ENCODE measurements around the gene SPINT2. TPM values are rescaled to one million over a fixed set of nuclear protein-coding genes. Genes with fewer than 3 reads are reported as not detected.
A peak's percentile ranks its signal among the peaks of the same experiment; 100 is the strongest.

Gene SPINT2, protein sequence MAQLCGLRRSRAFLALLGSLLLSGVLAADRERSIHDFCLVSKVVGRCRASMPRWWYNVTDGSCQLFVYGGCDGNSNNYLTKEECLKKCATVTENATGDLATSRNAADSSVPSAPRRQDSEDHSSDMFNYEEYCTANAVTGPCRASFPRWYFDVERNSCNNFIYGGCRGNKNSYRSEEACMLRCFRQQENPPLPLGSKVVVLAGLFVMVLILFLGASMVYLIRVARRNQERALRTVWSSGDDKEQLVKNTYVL
- 236 and 378 TPM in 2 replicates for polyA plus RNA-seq
- polyA minus RNA-seq: 121 and 122 TPM in 2 replicates

DNA sequence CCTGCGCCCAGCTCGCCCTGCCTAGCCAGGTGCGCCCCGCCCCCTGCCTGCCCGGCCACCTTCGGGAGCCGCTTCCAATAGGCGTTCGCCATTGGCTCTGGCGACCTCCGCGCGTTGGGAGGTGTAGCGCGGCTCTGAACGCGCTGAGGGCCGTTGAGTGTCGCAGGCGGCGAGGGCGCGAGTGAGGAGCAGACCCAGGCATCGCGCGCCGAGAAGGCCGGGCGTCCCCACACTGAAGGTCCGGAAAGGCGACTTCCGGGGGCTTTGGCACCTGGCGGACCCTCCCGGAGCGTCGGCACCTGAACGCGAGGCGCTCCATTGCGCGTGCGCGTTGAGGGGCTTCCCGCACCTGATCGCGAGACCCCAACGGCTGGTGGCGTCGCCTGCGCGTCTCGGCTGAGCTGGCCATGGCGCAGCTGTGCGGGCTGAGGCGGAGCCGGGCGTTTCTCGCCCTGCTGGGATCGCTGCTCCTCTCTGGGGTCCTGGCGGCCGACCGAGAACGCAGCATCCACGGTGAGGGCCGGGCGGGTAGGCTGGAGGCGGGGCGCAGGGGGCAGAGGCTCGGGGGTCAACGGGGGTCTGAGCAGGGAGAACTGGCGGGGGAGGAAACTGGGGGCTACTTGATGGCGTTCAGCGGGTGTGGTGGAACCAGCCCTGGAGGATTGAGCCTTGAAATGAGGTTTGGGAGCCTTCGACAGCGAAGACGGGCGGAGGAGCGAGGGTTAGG, at the start of gene SPINT2:
Gene SPINT2, plus strand, starts transcription at position 88 of the 727 bp plus-strand sequence. Its CDS starts 320 bp downstream, at position 408.
- H3K36me3 ChIP-seq (ENCODE audit: insufficient read depth, low read length): no peaks in the 10 kb centered on the region
- no peaks in the 10 kb centered on the region for H4K20me1 ChIP-seq (ENCODE audit: insufficient read depth)
- no peaks in the 10 kb centered on the region for H3K9me3 ChIP-seq (ENCODE audit: low read length)
- H3K4me2 ChIP-seq (ENCODE audit: low read length): peak within 1 kb of the TSS; percentile 87
- H3K27ac ChIP-seq (ENCODE audit: low read length): peak within 1 kb of the TSS; percentile 79
- peak within 1 kb of the TSS; percentile 89 for H3K9ac ChIP-seq (ENCODE audit: low read length)
- H3K4me3 ChIP-seq (ENCODE audit: low read length): peak within 1 kb of the TSS; percentile 94
- TF ChIP-seq, protein P1, sequence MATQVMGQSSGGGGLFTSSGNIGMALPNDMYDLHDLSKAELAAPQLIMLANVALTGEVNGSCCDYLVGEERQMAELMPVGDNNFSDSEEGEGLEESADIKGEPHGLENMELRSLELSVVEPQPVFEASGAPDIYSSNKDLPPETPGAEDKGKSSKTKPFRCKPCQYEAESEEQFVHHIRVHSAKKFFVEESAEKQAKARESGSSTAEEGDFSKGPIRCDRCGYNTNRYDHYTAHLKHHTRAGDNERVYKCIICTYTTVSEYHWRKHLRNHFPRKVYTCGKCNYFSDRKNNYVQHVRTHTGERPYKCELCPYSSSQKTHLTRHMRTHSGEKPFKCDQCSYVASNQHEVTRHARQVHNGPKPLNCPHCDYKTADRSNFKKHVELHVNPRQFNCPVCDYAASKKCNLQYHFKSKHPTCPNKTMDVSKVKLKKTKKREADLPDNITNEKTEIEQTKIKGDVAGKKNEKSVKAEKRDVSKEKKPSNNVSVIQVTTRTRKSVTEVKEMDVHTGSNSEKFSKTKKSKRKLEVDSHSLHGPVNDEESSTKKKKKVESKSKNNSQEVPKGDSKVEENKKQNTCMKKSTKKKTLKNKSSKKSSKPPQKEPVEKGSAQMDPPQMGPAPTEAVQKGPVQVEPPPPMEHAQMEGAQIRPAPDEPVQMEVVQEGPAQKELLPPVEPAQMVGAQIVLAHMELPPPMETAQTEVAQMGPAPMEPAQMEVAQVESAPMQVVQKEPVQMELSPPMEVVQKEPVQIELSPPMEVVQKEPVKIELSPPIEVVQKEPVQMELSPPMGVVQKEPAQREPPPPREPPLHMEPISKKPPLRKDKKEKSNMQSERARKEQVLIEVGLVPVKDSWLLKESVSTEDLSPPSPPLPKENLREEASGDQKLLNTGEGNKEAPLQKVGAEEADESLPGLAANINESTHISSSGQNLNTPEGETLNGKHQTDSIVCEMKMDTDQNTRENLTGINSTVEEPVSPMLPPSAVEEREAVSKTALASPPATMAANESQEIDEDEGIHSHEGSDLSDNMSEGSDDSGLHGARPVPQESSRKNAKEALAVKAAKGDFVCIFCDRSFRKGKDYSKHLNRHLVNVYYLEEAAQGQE (IDR thresholded peaks at IDR 0.05; ENCODE audit: borderline replicate concordance): peak; percentile 70
- TF ChIP-seq RAD21 (conservative IDR thresholded peaks at IDR 0.05): peak; percentile 46
- TF ChIP-seq MXI1 (conservative IDR thresholded peaks at IDR 0.05; ENCODE audit: poor library complexity, severe bottlenecking): peak; percentile 70
- TF ChIP-seq TAF1 (IDR thresholded peaks at IDR 0.05; ENCODE audit: low read depth): peak; percentile 81
- no peak for TF ChIP-seq EZH2 (IDR thresholded peaks at IDR 0.05; ENCODE audit: borderline replicate concordance, insufficient read depth, low read length, poor library complexity, severe bottlenecking)
- peak; percentile 55 for TF ChIP-seq EP300 (conservative IDR thresholded peaks at IDR 0.05; ENCODE audit: poor library complexity, severe bottlenecking)
- TF ChIP-seq POLR2AphosphoS5 (IDR thresholded peaks at IDR 0.05): peak; percentile 82
- TF ChIP-seq SMC3 (conservative IDR thresholded peaks at IDR 0.05; ENCODE audit: poor library complexity): peak; percentile 42
- TF ChIP-seq, protein P2, sequence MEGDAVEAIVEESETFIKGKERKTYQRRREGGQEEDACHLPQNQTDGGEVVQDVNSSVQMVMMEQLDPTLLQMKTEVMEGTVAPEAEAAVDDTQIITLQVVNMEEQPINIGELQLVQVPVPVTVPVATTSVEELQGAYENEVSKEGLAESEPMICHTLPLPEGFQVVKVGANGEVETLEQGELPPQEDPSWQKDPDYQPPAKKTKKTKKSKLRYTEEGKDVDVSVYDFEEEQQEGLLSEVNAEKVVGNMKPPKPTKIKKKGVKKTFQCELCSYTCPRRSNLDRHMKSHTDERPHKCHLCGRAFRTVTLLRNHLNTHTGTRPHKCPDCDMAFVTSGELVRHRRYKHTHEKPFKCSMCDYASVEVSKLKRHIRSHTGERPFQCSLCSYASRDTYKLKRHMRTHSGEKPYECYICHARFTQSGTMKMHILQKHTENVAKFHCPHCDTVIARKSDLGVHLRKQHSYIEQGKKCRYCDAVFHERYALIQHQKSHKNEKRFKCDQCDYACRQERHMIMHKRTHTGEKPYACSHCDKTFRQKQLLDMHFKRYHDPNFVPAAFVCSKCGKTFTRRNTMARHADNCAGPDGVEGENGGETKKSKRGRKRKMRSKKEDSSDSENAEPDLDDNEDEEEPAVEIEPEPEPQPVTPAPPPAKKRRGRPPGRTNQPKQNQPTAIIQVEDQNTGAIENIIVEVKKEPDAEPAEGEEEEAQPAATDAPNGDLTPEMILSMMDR (IDR thresholded peaks at IDR 0.05; ENCODE audit: poor library complexity, severe bottlenecking): no peak
- peak within 1 kb of the TSS; percentile 83 for H2AFZ ChIP-seq (ENCODE audit: low read depth, low read length)
- H3F3A ChIP-seq (ENCODE audit: insufficient read depth, low read length, poor library complexity, severe bottlenecking): no peaks in the 10 kb centered on the region
- H3K27me3 ChIP-seq (ENCODE audit: insufficient read depth, low read depth, low read length): no peaks in the 10 kb centered on the region
- no peaks in the 10 kb centered on the region for H3K9me2 ChIP-seq (ENCODE audit: insufficient read depth, low read length)
- H3K79me2 ChIP-seq (replicated peaks; ENCODE audit: insufficient read depth, low read length): no peaks in the 10 kb centered on the region

DNA sequence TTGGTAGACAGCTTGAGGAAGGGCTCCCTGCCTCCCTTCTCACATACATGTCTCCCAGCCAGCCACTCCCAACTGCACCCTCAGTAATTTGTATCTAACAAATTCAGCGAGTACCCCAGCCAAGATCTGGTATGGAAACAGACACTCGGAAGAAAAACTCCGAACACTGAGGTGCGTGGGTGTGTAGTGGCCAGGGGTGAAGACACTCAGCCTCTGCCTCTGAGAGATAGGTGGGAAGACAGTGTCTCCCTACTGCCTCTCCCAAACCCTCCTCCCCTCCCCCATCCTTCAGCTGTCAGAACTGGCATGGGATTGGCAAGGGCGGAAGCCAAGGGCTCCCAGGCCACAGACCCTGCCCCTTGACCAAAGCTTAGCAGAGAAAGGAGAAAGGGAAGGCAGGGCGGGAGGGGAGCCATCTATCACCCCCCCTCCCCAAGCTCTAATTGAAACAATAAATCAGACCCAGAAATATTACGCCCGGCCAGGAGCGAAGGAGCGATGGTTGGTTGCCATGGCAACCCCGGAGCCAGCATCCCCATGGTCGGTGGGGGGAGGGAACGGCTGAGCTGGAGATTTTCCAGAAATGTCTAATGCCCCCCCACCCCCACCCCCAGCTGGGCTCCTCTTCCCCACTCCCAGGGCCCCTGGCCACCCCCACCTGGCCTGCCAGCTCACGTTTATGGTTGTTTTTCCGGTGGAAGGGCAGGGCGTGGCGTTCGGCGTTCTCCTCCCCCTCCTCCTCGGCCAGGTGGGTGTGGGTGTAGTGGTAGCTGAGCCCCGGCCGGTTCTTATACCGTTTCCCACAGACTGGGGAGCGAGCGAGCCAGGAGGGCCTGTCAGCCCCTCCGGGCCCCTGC, 47.4 kb upstream of the SPINT2 start:
- Histone ChIP-seq H3K9me3 (ENCODE audit: low read length) (no peaks in the 10 kb centered on the region), H3K4me3 (ENCODE audit: low read length) (peak overlapping the region; percentile 17), H3K36me3 (ENCODE audit: insufficient read depth, low read length) (no peaks in the 10 kb centered on the region), H3K9ac (ENCODE audit: low read length) (peak overlapping the region; percentile 16), H3K9me2 (ENCODE audit: insufficient read depth, low read length) (no peaks in the 10 kb centered on the region), H3K4me2 (ENCODE audit: low read length) (no peak overlapping the region), H3F3A (ENCODE audit: insufficient read depth, low read length, poor library complexity, severe bottlenecking) (no peaks in the 10 kb centered on the region), H3K27ac (ENCODE audit: low read length) (no peak overlapping the region), H3K27me3 (ENCODE audit: insufficient read depth, low read depth, low read length) (no peaks in the 10 kb centered on the region), H3K79me2 (replicated peaks; ENCODE audit: insufficient read depth, low read length) (no peaks in the 10 kb centered on the region), H2AFZ (ENCODE audit: low read depth, low read length) (no peak overlapping the region), H4K20me1 (ENCODE audit: insufficient read depth) (no peaks in the 10 kb centered on the region)
- no peak for TF ChIP-seq MXI1 (conservative IDR thresholded peaks at IDR 0.05; ENCODE audit: poor library complexity, severe bottlenecking)
- no peak for TF ChIP-seq TAF1 (IDR thresholded peaks at IDR 0.05; ENCODE audit: low read depth)
- no peak for TF ChIP-seq RAD21 (conservative IDR thresholded peaks at IDR 0.05)
- TF ChIP-seq EZH2 (IDR thresholded peaks at IDR 0.05; ENCODE audit: borderline replicate concordance, insufficient read depth, low read length, poor library complexity, severe bottlenecking): no peak
- no peak for TF ChIP-seq EP300 (conservative IDR thresholded peaks at IDR 0.05; ENCODE audit: poor library complexity, severe bottlenecking)
- no peak for TF ChIP-seq POLR2AphosphoS5 (IDR thresholded peaks at IDR 0.05)
